GM21515 (cell line): Measurements from ENCODE around the gene GMPR2.

Experiments
- ATAC-seq: cut with Tn5 transposase; IDR thresholded peaks from one replicate; pipeline ENCODE4 v1.9.1; 2021; ENCODE audit not compliant: unreplicated experiment

GMPR2 gene

DNA sequence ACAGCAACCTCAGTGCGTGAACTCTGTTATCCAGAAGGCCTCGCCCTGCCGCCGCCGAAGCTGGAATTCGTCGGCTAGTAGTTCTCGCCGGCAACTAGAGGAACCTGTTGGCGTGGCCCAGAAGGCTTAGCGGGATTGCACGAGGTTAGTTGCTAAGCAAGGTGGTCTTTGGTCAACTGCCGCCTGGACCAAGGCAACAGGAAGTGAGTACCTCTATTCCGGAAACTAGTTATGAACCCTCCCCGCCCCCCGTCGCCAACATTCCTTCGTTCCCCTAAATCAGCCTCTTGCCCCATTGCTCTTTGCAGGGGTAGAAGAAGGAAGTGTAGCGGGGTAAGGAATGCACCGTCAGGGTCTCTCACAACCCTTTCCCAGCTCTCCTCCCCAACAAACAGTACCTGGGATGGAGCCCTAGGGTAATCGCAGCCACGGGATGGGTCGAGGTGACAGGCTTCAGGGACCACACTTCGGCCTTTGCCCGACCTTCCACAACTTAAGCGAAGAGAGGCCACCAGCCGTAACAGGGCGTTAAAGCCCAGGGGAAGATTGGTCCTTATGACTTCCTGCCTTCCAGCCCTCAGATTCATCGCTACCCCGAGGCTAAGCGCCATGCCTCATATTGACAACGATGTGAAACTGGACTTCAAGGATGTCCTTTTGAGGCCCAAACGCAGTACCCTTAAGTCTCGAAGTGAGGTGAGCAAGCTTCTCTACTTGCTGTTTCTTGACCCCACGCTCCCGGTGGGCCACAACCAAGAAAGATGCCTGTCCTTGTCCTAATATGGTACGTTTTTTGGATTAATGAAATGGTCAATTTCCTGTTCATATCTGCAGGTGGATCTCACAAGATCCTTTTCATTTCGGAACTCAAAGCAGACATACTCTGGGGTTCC is at the start of gene GMPR2:
Gene GMPR2, plus strand, starts transcription at position 285 of the 893 bp plus-strand sequence. Its CDS starts 325 bp downstream, at position 610.
- ATAC-seq: peak; percentile 56

DNA sequence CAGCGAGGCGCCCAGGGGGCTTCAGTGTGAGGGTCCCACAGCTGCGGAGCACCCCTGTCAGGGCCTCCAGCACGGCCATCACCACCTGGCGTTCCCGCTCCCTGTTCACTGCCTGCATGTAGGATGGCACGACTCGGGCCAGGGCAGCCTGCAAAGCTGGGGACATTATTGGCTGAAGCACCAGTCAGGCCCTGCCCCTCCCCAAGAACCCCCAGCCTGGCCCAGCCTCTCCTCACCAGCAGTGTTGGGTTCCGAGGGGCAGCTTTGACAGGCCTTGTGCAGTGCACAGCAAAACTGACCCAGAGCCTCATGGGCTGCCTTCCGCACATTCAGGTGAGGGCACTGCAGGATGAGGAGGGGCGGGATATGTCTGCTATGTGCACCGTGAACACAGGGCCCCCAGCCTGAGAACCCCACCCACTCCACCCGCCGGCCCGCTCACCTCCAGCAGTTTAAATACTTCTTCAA is 49.7 kb upstream of the GMPR2 start:
- ATAC-seq: no peak

DNA sequence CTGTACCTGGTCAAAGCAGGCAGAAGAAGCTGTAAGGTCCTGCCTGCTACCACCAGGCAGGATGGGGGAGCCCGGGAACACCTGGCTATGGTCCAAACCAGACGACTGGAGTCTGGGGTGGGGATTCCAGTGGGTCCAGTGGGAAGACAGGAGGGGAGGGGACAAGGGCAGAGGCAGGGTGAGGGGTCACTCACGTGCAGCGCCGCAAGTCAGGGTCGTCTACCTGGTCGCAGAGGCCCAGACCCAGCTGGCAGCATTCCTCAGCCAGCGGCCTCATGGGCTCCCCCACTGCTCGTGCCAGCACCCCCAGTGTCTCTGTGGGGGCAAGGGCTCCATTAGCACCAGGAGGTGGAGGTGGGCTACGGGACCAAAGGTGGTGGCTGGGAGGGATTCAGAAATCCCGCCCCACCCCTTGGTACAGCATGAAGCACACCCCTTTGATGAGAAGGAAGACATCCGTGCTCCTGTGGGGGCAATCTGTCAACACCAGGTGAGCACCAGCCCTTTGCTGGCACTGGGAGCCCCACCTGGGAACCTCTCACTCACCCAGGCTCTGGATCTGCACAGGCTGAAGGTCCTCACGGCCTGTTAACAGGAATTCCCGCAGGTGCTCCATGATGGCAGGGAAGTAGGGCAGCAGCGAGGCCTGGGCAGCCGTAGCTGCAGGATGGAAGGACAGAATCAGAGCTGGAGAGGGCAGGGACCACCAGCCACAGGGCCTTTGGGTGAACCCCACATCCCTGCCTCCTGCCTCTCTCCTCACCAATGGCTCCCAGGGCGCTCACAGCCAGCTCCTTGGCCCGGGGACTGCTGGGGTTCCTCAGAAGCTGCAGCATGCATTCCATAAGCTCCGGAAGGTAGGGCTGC is 48.4 kb upstream of the GMPR2 start:
- no peak for ATAC-seq

DNA sequence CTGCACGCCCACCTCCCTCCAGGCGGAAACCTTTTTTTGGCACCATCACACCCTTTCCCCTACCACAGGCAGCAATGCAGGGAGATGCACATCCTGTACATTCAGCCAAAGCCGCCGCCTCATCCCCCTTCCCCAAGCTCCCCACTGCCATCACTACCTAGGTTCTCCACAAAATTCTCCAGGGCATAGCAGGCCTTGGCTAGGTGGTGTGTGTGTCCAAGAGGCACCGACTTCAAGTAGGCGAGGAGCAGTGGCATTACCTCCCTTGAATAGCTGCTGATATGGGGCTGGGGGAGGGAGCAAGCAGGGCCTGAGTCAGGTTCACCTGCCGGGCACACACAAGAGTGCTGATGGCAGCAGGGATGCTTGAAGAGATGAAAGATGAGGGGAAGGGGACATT is 47.7 kb upstream of the GMPR2 start:
- no peak for ATAC-seq

DNA sequence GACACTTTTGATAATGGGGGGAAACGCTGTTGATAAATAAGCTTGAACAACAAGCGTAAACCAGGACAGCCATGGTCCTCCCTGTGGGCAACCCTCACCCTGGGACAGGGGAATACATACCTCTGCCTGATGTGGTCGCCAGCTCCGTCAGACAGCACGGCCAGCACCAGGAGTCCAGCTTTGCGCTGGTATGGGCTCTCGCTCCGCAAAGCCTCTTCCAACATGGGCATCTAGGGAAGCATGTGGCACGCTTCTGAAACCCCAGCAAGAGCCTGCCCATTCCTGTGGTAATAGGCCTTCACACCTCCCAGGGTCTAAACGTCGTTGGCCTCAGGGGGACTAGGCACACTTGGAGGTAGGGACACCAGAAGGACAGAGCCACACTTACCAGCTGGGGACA is 47.0 kb upstream of the GMPR2 start:
- ATAC-seq: no peak

DNA sequence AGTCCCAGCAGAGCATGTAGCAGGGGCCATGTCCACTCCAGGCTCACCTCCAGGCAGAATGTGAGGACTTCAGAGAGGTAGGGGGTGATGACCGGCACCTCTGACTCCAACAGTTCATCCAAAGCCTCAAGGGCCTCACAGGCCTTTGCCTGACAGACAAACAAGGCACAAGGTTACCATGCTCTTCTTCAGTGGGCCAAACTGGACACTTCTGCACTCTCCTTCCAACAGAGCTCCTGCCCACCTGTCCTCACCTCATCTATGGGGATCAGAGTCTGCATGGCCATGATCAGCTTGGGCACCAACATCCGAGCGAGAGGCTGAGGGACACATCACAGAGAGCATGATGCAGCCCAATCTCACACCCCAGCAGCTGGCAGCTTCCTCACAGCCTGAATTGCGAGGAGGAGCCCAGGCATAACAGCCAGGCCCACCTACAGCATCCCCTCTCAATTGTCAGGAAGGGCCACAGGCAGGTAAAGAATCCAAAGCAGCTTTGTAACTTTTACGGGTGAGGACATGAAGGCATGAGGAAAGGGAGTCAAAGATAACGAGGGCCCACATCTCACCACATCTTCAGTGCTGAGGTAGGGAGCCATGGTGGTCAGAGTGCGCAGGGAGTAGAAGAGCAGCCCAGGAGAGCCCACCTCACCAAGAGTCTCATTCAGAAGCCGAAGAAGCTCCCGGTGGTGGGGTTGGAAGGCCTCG is 45.7 kb upstream of the GMPR2 start:
- ATAC-seq: no peak

DNA sequence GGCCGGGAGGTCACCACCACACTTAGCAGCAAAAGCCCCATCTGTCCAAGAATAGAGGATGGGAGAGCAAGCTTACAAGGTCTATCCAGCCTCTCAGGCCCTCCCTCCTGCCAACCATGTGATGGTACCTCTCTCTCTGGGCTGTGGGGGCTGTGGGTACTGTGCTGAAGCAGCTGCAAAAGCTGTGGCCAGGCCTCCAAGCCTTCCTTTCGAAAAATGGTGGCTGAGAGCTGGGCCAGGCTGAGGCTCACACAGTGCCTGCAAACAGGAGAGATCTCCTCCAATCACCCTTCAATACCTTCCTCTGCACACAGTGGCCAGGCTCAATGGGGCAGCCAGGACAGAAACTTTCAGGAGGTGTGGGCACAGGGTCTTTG is 45.2 kb upstream of the GMPR2 start:
- no peak for ATAC-seq

DNA sequence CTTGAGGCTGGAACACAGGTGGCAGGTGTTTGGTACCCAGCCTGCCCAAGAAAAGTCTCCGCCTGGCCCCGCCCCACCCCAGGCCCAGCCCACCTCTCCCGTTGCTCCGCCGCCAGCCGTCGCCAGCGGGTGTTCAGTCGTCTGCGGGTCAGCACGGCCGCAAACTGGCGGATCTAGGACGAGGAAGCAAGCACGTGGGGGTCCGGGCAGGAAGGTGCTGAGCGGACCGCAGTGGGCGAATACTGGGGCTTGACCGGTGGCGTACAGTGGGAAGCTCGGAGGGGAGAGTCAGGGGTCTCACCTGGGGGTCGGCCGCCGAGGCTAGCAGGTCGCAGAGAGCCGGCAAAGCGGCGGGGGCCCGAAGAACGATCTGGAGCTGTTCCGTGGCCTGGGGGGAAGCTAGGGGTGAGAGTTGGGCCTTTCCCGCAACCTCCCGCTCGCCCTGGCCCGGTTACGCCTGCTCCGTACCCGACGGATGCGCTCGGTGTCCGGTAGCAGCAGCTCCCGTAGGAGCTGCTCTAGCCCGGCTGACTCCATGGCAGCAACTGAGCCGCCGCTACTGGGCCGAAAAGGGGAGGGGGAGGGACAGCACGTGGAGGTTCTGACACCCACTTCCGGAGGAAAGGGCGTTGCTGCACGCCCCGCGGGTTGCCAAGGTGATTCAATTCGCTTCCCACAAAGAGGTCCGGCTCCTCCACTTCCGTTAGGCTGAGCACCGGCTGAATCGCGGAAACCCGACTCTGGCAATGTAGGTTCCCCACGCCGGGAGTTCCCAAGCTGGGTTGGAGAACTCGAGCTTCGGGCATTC is 44.3 kb upstream of the GMPR2 start, which contains the start of gene IPO4:
Gene IPO4, minus strand, starts transcription at position 566 of the 808 bp plus-strand sequence. Its CDS starts 29 bp downstream, at position 537.
- ATAC-seq: peak; percentile 87

DNA sequence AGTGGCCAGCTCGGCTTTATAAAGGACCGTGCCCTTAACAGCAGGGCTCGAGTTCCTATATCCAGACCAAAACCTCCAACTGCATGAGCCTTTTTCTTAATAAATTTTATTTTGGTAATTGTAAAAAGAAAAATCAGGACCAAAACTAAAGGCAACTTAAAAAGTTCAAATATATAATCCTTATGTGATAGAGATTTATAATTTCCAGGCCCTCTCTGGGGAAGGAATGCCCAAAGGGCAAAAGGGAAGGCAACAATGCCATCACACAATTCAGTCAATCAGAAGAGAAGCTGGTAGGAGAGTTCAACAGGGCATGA is 43.7 kb upstream of the GMPR2 start:
- no peak for ATAC-seq

DNA sequence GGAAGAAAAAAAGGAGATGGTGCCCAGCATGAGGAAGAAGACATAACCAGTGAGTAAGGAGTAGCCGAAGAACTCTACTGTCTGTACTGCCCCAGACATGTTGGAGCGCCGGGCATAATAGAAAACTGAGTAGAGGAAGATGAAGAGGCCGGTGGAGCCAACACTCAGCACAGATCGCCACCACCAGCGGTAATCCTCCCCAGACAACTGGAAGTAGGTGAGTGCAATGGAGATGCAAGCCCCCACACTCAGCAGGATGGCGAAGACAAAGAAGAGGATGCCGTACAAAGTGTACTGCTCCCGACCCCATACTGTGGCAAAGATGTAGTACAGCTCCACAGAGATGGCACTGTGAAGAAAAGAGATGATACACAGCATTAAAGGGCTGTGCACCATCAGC is 43.3 kb upstream of the GMPR2 start:
- no peak for ATAC-seq

DNA sequence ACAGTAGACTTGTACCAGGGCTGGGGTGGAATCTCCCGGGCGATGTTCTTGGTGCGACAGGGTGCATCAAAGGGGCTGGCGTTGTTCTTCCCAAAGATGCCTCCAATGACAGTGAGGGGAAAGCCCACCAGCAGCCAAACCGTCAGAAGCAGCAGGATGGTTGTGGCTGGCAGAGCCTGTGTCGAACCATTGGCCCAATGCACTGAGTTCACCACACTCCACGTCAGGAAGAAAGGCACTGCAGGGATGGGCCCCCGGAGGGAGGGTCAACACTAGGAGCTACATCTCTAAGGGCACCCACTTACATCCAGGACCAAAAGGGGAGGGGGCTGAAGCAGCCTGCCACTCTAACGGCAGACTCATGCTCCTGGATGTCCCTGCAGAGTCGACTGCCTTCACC is 42.3 kb upstream of the GMPR2 start:
- no peak for ATAC-seq

DNA sequence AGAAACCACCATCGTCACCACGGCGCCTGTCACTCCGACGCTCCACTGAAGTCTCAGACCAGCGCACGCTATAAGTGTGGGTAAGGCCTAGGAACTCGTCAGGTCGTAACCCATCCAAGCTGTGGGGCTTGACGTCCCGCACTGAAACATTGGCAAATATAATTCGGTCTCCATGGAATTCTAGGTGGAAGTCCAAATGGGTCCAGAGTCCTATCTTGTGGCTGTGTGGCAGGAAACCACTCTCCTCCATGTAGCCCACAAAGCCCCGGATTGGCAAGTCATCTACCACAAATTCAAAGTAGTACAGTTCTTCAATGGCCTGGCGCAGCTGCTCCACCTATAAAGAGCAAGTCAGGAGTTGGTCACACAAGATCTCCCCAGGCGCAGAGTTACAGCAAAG is 39.8 kb upstream of the GMPR2 start:
- no peak for ATAC-seq

DNA sequence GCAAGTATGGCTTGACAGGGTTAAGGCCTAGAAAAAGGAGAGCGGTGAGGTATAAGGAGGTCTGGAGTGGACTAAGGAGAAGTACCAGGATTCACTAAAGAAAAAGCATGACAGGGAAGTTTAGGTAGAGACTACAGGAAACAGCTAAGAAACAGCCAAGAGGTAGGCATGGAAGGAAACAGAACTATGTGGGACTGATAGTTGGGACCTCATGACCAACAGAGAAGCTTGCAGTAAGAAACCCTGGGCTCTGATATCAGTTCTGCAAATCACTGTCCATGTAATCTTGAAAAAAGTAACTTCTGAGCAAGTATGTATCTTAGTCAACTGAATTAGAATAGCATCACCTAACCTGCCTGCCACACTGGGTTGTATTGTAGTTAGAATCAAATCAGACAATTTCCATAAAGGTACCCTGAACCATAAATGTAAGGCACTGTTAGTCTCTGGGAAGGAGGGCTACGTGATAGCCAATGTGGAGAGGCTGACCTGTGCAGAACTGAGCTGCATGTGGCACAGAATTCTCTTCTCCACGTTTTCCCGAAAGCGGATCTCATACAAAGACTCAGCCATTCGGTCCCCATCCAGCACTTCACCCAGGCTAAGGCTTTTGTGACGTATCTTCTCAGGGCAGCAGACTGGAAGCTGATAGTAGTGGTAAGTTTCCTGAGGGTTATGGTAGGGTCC is 38.4 kb upstream of the GMPR2 start:
- no peak for ATAC-seq

DNA sequence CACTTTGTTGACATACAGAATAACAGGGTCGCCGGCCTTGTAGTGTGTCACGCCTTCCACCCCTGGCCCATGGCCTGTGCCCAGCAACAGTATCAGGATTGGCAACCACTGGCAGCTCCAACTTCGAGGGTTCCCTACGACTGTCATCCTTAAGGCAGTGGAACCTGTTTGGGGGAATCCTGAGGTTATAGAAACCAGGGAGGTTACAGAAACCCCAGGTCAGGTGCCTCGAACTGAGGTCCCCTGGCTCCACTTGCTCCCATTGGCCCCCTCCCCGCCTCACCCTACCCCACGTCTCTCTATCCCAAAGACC is 37.9 kb upstream of the GMPR2 start:
- no peak for ATAC-seq

DNA sequence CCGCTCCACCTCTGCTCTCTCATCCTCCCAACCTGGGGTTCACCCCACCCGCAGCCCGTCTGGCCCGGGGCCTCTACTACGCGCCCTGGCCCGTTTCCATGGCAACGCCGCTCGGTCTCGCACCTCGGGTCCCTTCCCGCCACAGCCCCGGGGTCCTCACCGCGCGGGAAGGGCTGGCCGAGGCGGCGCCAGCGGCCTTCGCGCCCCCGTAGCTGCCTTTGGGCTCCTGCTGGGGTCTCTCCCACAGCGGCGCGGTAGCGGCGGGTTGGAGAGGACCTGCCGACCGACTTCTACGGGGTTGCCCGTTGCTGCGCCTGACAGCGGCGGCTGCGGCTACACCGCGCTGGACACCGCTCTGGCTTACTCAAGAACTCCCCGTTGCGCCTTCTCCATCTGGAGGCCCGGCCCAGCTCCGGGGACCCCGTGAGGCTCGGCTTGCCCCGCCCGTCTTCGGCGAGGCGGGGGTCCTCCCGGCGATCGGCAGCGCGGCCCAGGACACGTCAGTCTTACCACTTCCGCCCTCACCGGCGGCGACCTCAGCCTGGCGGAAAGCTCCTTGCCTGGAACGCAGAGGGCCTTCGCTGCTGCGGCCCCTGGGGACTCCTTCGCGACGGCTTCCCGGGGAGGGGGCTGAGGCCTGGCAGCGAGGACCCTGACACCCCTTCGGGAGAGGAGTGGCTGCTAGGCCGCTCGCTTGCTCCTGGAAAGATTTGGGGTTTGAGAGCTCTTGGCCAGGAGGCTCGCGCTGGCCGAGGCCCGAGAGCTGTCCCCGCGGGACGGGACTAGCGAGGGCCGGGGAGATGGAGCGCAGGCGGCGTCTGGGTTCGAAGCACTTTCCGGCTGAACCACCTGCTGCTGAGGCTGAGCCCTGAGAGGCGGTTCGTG is 37.3 kb upstream of the GMPR2 start, which contains the start of gene TM9SF1:
Gene TM9SF1, minus strand, starts transcription at position 256 of the 885 bp plus-strand sequence. CDS start 422 bp downstream, outside the sequence.
- ATAC-seq: peak; percentile 78

DNA sequence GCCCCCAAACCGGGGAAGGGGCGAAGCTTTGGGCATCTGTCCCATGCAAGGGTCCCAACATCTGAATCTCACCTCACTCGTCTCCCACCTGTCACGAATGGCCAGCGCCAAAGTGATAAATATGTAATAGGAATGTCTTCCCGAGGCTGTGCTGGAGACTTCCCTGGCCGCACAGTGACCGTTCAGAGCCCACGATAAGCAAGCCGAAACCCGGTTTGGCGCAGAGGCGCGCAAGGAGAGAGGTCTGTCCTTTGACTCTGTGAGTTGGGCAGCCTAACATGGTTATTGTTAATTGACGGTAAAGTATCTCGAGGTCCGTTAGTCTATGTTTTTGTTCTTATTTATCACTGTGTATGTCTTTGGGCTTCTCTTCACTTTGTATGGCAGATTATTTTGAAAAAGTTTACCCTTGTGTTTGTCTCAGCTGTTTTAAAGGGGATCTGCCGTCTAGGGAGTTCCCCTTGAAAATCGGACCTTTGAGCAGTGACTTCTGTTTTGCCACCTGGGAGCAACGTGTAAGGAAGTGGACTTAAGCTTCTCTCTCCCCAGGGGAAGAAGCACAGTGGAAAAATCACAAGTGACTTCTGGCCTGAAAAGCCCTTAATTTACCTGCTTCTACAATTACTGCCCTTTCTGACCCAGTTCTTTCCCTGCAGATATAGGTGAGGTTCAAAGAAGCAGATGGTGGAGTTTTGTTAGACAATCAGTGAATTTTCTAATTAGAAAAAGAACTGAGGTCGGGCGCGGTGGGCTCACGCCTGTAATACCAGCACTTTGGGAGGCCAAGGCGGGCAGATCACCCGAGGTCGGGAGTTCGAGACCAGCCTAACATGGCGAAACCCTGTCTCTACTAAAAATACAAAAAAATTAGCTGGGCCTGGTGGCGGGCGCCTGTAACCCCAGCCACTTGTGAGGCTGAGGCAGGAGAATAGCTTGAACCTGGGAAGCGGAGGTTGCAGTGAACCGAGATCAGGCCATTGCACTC is 36.4 kb upstream of the GMPR2 start:
- ATAC-seq: peak; percentile 21

DNA sequence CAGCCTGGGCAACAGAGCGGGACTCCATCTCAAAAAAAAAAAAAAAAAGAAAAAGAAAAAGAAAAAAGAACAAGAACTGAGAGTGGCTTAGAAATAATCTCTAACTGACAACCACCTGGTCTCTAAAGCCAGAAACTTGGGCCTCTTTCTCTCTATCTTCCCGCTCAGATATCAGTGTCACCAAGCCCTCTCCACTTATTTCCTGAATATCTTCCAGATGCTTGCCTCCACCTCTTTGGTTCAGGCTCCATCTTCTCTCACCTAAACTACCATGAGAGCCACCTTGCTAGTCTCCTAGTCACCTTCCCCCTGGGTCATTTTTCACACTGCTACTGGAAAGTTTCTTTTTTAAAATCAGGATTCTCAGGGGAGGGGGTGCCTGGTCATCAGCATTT is 35.7 kb upstream of the GMPR2 start:
- ATAC-seq: no peak
